ENCODE data around the gene PCNX1.

The PCNX1 gene

DNA sequence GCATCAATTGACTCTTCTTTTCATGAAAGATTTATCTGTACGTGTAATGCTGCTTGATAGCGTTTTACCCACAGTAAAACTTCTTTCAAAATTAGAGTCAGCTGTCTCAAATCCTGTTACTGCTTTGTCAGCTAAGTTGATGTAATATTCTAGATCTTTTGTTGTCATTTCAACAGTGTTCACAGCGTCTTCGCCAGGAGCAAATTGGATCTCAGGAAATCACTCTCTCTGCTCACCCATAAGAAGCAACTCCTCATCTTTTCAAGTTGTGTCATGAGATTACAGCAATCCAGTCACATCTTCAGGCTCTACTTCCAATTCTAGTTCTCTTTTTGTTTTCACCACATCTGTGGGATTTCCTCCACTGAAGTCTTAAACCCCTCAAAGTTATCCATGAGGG lies 9.5 kb downstream of the PCNX1 start:
- 100% methylated on average over 4 of the region's 4 CpGs for WGBS
- no peak overlapping the region for H3K14ac ChIP-seq (ENCODE audit: low read length in 2 of 2)

DNA sequence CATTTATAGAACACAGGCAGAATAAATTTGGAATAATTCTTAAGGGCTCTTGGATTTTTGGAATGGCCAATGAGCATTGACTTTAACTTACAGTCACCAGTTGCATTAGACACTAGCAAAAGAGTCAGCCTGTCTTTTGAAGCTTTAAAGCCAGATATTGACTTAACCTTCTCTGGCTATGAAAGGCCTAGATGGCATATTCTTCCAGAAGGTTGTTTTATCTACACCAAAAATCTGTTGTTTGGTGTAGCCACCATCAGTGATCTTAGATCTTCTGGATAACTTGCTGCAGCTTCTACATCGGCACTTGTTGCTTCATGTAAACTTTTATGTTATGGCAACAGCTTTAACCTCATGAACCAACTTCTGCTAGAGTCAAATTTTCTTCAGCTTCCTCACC lies 10.4 kb downstream of the PCNX1 start:
- WGBS, result 100% methylated on average over 1 of the region's 1 CpG
- Histone ChIP-seq H3K36me3 (ENCODE audit: control insufficient read depth in 1 of 2, insufficient read depth in 2 of 2, low read depth in 1 of 2, low read length in 2 of 2) (peaks cover 0 to 5% of the 10 kb centered on the region in 2 experiments), H3K27ac (ENCODE audit: low read length, poor library complexity, severe bottlenecking) (no peak overlapping the region), H3K23ac (ENCODE audit: low read length in 2 of 2) (no peak overlapping the region), H3K4me2 (ENCODE audit: low read length, poor library complexity, severe bottlenecking) (no peak overlapping the region), H2BK15ac (ENCODE audit: low read depth, poor library complexity, severe bottlenecking) (no peak overlapping the region), H2BK5ac (ENCODE audit: low read depth, low read length, poor library complexity, severe bottlenecking) (no peak overlapping the region), H3K18ac (ENCODE audit: low read depth in 1 of 2, low read length in 2 of 2) (no peak overlapping the region), H3K9me3 (ENCODE audit: control insufficient read depth, low read length) (no peaks in the 10 kb centered on the region), H3K9ac (ENCODE audit: low read length) (no peak overlapping the region), H2AFZ (ENCODE audit: low read depth, low read length) (no peak overlapping the region), H3K4ac (ENCODE audit: low read depth in 1 of 2, low read length in 2 of 2) (no peak overlapping the region), H3K14ac (ENCODE audit: low read length in 2 of 2) (no peak overlapping the region), H4K91ac (ENCODE audit: low read length) (no peak overlapping the region), H3K4me1 (ENCODE audit: control insufficient read depth, insufficient read depth, low read depth, low read length) (peaks cover 2% of the 10 kb centered on the region), H3K4me3 (ENCODE audit: insufficient read depth in 1 of 2, low read depth in 1 of 2, low read length in 2 of 2) (no peak overlapping the region), H3K79me1 (replicated peaks; ENCODE audit: low read length, poor library complexity, severe bottlenecking) (no peaks in the 10 kb centered on the region), H3K27me3 (ENCODE audit: control insufficient read depth in 1 of 2, insufficient read depth in 1 of 2, low read length in 2 of 2) (no peaks in the 10 kb centered on the region), H2AK5ac (ENCODE audit: low read length, severe bottlenecking) (no peak overlapping the region), H2BK12ac (ENCODE audit: low read length in 2 of 2) (no peak overlapping the region), H2BK120ac (ENCODE audit: low read depth, low read length) (no peak overlapping the region), H4K8ac (ENCODE audit: low read length) (no peak overlapping the region)
- DNase-seq, result no peak

More for the DNA sequence above, 9.5 kb downstream of the PCNX1 start:
- Histone ChIP-seq H3K79me1 (replicated peaks; ENCODE audit: low read length, poor library complexity, severe bottlenecking) (no peaks in the 10 kb centered on the region), H4K8ac (ENCODE audit: low read length) (no peak overlapping the region), H2BK15ac (ENCODE audit: low read depth, poor library complexity, severe bottlenecking) (no peak overlapping the region), H2BK12ac (ENCODE audit: low read length in 2 of 2) (no peak overlapping the region), H3K9me3 (ENCODE audit: control insufficient read depth, low read length) (no peaks in the 10 kb centered on the region), H3K36me3 (ENCODE audit: control insufficient read depth in 1 of 2, insufficient read depth in 2 of 2, low read depth in 1 of 2, low read length in 2 of 2) (peaks cover 0 to 5% of the 10 kb centered on the region in 2 experiments), H3K27ac (ENCODE audit: low read length, poor library complexity, severe bottlenecking) (no peak overlapping the region), H2BK120ac (ENCODE audit: low read depth, low read length) (no peak overlapping the region), H3K9ac (ENCODE audit: low read length) (no peak overlapping the region), H3K4me3 (ENCODE audit: insufficient read depth in 1 of 2, low read depth in 1 of 2, low read length in 2 of 2) (no peak overlapping the region), H4K91ac (ENCODE audit: low read length) (no peak overlapping the region), H3K18ac (ENCODE audit: low read depth in 1 of 2, low read length in 2 of 2) (no peak overlapping the region), H3K4ac (ENCODE audit: low read depth in 1 of 2, low read length in 2 of 2) (no peak overlapping the region), H3K4me2 (ENCODE audit: low read length, poor library complexity, severe bottlenecking) (no peak overlapping the region), H2AFZ (ENCODE audit: low read depth, low read length) (no peak overlapping the region), H3K4me1 (ENCODE audit: control insufficient read depth, insufficient read depth, low read depth, low read length) (peaks cover 2% of the 10 kb centered on the region), H3K23ac (ENCODE audit: low read length in 2 of 2) (no peak overlapping the region), H2BK5ac (ENCODE audit: low read depth, low read length, poor library complexity, severe bottlenecking) (no peak overlapping the region), H2AK5ac (ENCODE audit: low read length, severe bottlenecking) (no peak overlapping the region), H3K27me3 (ENCODE audit: control insufficient read depth in 1 of 2, insufficient read depth in 1 of 2, low read length in 2 of 2) (no peaks in the 10 kb centered on the region)
- no peak for DNase-seq

- H4K91ac ChIP-seq (ENCODE audit: low read length), result no peak overlapping the region
- H3K4me3 ChIP-seq (ENCODE audit: insufficient read depth in 1 of 2, low read depth in 1 of 2, low read length in 2 of 2), result no peak overlapping the region
- H3K27ac ChIP-seq (ENCODE audit: low read length, poor library complexity, severe bottlenecking), result no peak overlapping the region
- H4K8ac ChIP-seq (ENCODE audit: low read length), result no peak overlapping the region
- H2BK12ac ChIP-seq (ENCODE audit: low read length in 2 of 2), result no peak overlapping the region
- H2AFZ ChIP-seq (ENCODE audit: low read depth, low read length), result no peak overlapping the region
- H2BK5ac ChIP-seq (ENCODE audit: low read depth, low read length, poor library complexity, severe bottlenecking), result no peak overlapping the region
- no peaks in the 10 kb centered on the region for H3K9me3 ChIP-seq (ENCODE audit: control insufficient read depth, low read length)
- H3K36me3 ChIP-seq (ENCODE audit: control insufficient read depth in 1 of 2, insufficient read depth in 2 of 2, low read depth in 1 of 2, low read length in 2 of 2), result peaks cover 0 to 5% of the 10 kb centered on the region in 2 experiments
- H3K23ac ChIP-seq (ENCODE audit: low read length in 2 of 2), result no peak overlapping the region
- 5% methylated on average over 3 of the region's 3 CpGs for WGBS
- H2BK120ac ChIP-seq (ENCODE audit: low read depth, low read length), result no peak overlapping the region
- H3K14ac ChIP-seq (ENCODE audit: low read length in 2 of 2), result no peak overlapping the region
- H2BK15ac ChIP-seq (ENCODE audit: low read depth, poor library complexity, severe bottlenecking), result no peak overlapping the region
- peaks cover 5% of the 10 kb centered on the region for H3K4me1 ChIP-seq (ENCODE audit: control insufficient read depth, insufficient read depth, low read depth, low read length)
- no peaks in the 10 kb centered on the region for H3K79me1 ChIP-seq (replicated peaks; ENCODE audit: low read length, poor library complexity, severe bottlenecking)
- H2AK5ac ChIP-seq (ENCODE audit: low read length, severe bottlenecking), result no peak overlapping the region
- no peaks in the 10 kb centered on the region for H3K27me3 ChIP-seq (ENCODE audit: control insufficient read depth in 1 of 2, insufficient read depth in 1 of 2, low read length in 2 of 2)
- H3K4ac ChIP-seq (ENCODE audit: low read depth in 1 of 2, low read length in 2 of 2), result no peak overlapping the region
- H3K4me2 ChIP-seq (ENCODE audit: low read length, poor library complexity, severe bottlenecking), result peak overlapping the region; percentile 1
- H3K18ac ChIP-seq (ENCODE audit: low read depth in 1 of 2, low read length in 2 of 2), result no peak overlapping the region
- H3K9ac ChIP-seq (ENCODE audit: low read length), result no peak overlapping the region
- peak; percentile 55 for DNase-seq
Measured at GRCh38 chr14:70919774-70920173, 12.5 kb downstream of the PCNX1 start.

DNA sequence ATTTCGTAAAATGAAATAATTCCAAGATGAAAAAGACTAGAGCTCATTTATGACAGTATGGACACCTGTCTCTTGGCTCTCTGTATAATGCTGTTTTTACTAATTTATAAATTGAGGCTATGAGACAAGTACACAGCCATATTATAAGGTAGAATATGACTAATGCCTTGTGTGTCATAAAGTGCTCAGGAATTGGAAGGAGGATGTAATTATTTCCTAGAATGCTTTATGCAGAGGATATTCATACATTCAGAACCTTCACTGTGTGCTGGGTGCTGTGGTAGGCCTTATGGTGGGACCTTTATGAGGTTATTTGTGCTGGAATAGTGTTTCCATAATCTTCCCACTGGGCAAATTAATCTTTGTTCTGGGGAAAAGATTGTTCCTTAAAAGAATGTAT lies 13.3 kb downstream of the PCNX1 start:
- Histone ChIP-seq H3K4ac (ENCODE audit: low read depth in 1 of 2, low read length in 2 of 2) (no peak overlapping the region), H2BK12ac (ENCODE audit: low read length in 2 of 2) (no peak overlapping the region), H2BK5ac (ENCODE audit: low read depth, low read length, poor library complexity, severe bottlenecking) (no peak overlapping the region), H3K23ac (ENCODE audit: low read length in 2 of 2) (no peak overlapping the region), H2AFZ (ENCODE audit: low read depth, low read length) (no peak overlapping the region), H3K9me3 (ENCODE audit: control insufficient read depth, low read length) (no peaks in the 10 kb centered on the region), H3K79me1 (replicated peaks; ENCODE audit: low read length, poor library complexity, severe bottlenecking) (no peaks in the 10 kb centered on the region), H3K4me2 (ENCODE audit: low read length, poor library complexity, severe bottlenecking) (no peak overlapping the region), H3K9ac (ENCODE audit: low read length) (no peak overlapping the region), H2BK120ac (ENCODE audit: low read depth, low read length) (no peak overlapping the region), H2BK15ac (ENCODE audit: low read depth, poor library complexity, severe bottlenecking) (no peak overlapping the region), H3K4me1 (ENCODE audit: control insufficient read depth, insufficient read depth, low read depth, low read length) (peaks cover 5% of the 10 kb centered on the region), H4K91ac (ENCODE audit: low read length) (no peak overlapping the region), H3K4me3 (ENCODE audit: insufficient read depth in 1 of 2, low read depth in 1 of 2, low read length in 2 of 2) (no peak overlapping the region), H3K36me3 (ENCODE audit: control insufficient read depth in 1 of 2, insufficient read depth in 2 of 2, low read depth in 1 of 2, low read length in 2 of 2) (peaks cover 0 to 5% of the 10 kb centered on the region in 2 experiments), H3K18ac (ENCODE audit: low read depth in 1 of 2, low read length in 2 of 2) (no peak overlapping the region), H2AK5ac (ENCODE audit: low read length, severe bottlenecking) (no peak overlapping the region), H3K14ac (ENCODE audit: low read length in 2 of 2) (no peak overlapping the region), H3K27ac (ENCODE audit: low read length, poor library complexity, severe bottlenecking) (no peak overlapping the region), H4K8ac (ENCODE audit: low read length) (no peak overlapping the region), H3K27me3 (ENCODE audit: control insufficient read depth in 1 of 2, insufficient read depth in 1 of 2, low read length in 2 of 2) (no peaks in the 10 kb centered on the region)
- WGBS, result no CpG with 5 or more reads among the region's 1 CpG
- no peak for DNase-seq

Measured in mesenchymal stem cell (in vitro differentiated cells and primary cell).